OCI-LY7 (cell line): ENCODE results near the gene RGS19. TPM values are rescaled to one million over a fixed set of nuclear protein-coding genes. Genes with fewer than 3 reads are reported as not detected.

ENCODE experiments used
- BruUV-seq: library from RNA; stranded (reverse); fragments of 400-500 nt; replicated peaks from 2 replicates; lab custom pipeline; 2021; lab: Mats Ljungman, UMichigan
- CTCF ChIA-PET: fragments of 300-600 bp; sonication (Branson Sonifier 250); formaldehyde crosslinking; loops from one replicate; lab custom pipeline; 2022; ENCODE audit warnings: antibody characterized with exemption; ENCODE audit not compliant: unreplicated experiment; lab: Charles Lee
- POLR2A ChIA-PET: fragments of 300-600 bp; sonication (Branson Sonifier 250); formaldehyde crosslinking; loops from one replicate; lab custom pipeline; 2022; ENCODE audit warnings: antibody characterized with exemption; lab: Charles Lee
- DNase-seq: peaks from one replicate; pipeline ENCODE4 v3.0.0-alpha.2; 2015; ENCODE audit warnings: low spot score
- H2AFZ ChIP-seq: fragments of 200-600 bp; sonication (generic), shearing (Covaris generic); 2 replicates; pipeline ENCODE4 v1.6.1; 2014; ENCODE audit warnings: mild to moderate bottlenecking, antibody characterized with exemption, low read length, moderate library complexity
- H3K27ac ChIP-seq: fragments of 200-600 bp; sonication (generic); 2 replicates; pipeline ENCODE4 v1.5.1; 2014; ENCODE audit warnings: mixed run types, low read depth, mild to moderate bottlenecking, moderate library complexity, low read length, inconsistent platforms; ENCODE audit not compliant: poor library complexity, severe bottlenecking
- H3K36me3 ChIP-seq: fragments of 200-600 bp; sonication (generic); 2 replicates; pipeline ENCODE4 v1.6.1; 2014; ENCODE audit warnings: mild to moderate bottlenecking, antibody characterized with exemption, low read length, moderate library complexity, mixed read lengths; ENCODE audit not compliant: insufficient read depth
- H3K4me1 ChIP-seq: fragments of 200-600 bp; sonication (generic); 2 replicates; pipeline ENCODE4 v1.5.1; 2014; ENCODE audit warnings: mild to moderate bottlenecking, low read length; ENCODE audit not compliant: insufficient read depth, poor library complexity, severe bottlenecking
- H3K4me2 ChIP-seq: fragments of 200-600 bp; sonication (generic); 2 replicates; pipeline ENCODE4 v1.6.1; 2014; ENCODE audit warnings: mild to moderate bottlenecking, low read length
- H3K4me3 ChIP-seq: fragments of 200-600 bp; sonication (generic); 2 replicates; pipeline ENCODE4 v1.5.1; 2014; ENCODE audit warnings: mild to moderate bottlenecking, low read depth, low read length; ENCODE audit not compliant: poor library complexity, severe bottlenecking
- H3K79me2 ChIP-seq: fragments of 200-600 bp; sonication (generic); 2 replicates; pipeline ENCODE4 v1.6.1; 2016; ENCODE audit warnings: low read depth, mild to moderate bottlenecking, low read length, moderate library complexity, mixed read lengths; ENCODE audit not compliant: insufficient read depth
- H3K9me2 ChIP-seq: fragments of 200-600 bp; sonication (generic); 2 replicates; pipeline ENCODE4 v1.6.1; 2016; ENCODE audit warnings: mild to moderate bottlenecking, low read length, mixed read lengths; ENCODE audit not compliant: insufficient read depth
- H3K9me3 ChIP-seq: fragments of 200-600 bp; sonication (generic); 2 replicates; pipeline ENCODE4 v1.6.1; 2014; ENCODE audit warnings: mild to moderate bottlenecking, mixed run types, low read length, mixed read lengths
- H4K20me1 ChIP-seq: fragments of 200-600 bp; sonication (generic); 2 replicates; pipeline ENCODE4 v1.6.1; 2014; ENCODE audit warnings: mild to moderate bottlenecking, antibody characterized with exemption, low read length, moderate library complexity, mixed read lengths; ENCODE audit not compliant: insufficient read depth
- CTCF ChIP-seq: fragments of 200-600 bp; sonication (generic); conservative IDR thresholded peaks from 2 replicates; pipeline ENCODE4 v1.5.1; 2014; ENCODE audit warnings: mild to moderate bottlenecking, antibody characterized with exemption, low read length, moderate library complexity, mixed read lengths
- EZH2phosphoT487 ChIP-seq: fragments of 200-600 bp; sonication (generic); IDR thresholded peaks from 2 replicates; pipeline ENCODE4 v1.6.1; 2018; ENCODE audit warnings: low read depth, borderline replicate concordance, mild to moderate bottlenecking, mixed run types, antibody characterized with exemption, low read length, moderate library complexity, mixed read lengths
- intact Hi-C: fragments of 100-400 bp; cut with micrococcal nuclease; formaldehyde crosslinking; loops from one replicate; pipeline ENCODE4 v1.10.0; 2022; ENCODE audit not compliant: unreplicated experiment
- total RNA-seq, 2 experiments: library from RNA; depleted of rRNA in 1 of 2; stranded (reverse); fragments of >200 nt in 1 of 2; shearing (Covaris generic) in 1 of 2; gene quantifications; 2 replicates each; pipeline ENCODE4 v1.2.3, GENCODE V29; 2014 to 2022

Gene RGS19
- total RNA-seq, 2 experiments from 2014 or later: 69.4 to 106 TPM

GRCh38 chr20:64067005-64067632, 12.2 kb downstream of the RGS19 start:
- no peaks in the 10 kb centered on the region for H3K9me2 ChIP-seq
- no peaks in the 10 kb centered on the region for H3K79me2 ChIP-seq
- CTCF ChIA-PET: no interaction called here
- no peaks in the 10 kb centered on the region for H3K9me3 ChIP-seq
- no peak for DNase-seq
- POLR2A ChIA-PET: no interaction called here
- no peak overlapping the region for H3K4me3 ChIP-seq
- TF ChIP-seq CTCF (no peak), EZH2phosphoT487 (no peak)
- no TSS peak for BruUV-seq
- H3K4me2 ChIP-seq: no peak overlapping the region
- H3K36me3 ChIP-seq: peaks cover 4% of the 10 kb centered on the region; the same call in 1 of the 2 replicates
- H3K27ac ChIP-seq: no peak overlapping the region
- intact Hi-C loops: no loop called here
- H4K20me1 ChIP-seq: no peaks in the 10 kb centered on the region
- no peak overlapping the region for H2AFZ ChIP-seq
- peaks cover 42% of the 10 kb centered on the region for H3K4me1 ChIP-seq

- H3K4me2 ChIP-seq: peak overlapping the region; percentile 41; the same call in 1 of the 2 replicates
- H3K9me2 ChIP-seq: no peaks in the 10 kb centered on the region
- ChIA-PET CTCF (no interaction called here), POLR2A (interaction anchor here (1.3 kb wide), 1 partner anchor 11 kb away, joined by 3 read pairs; no protein-coding TSS in a partner anchor)
- H3K36me3 ChIP-seq: no peaks in the 10 kb centered on the region
- TF ChIP-seq EZH2phosphoT487 (no peak), CTCF (no peak)
- no peaks in the 10 kb centered on the region for H3K79me2 ChIP-seq
- no peaks in the 10 kb centered on the region for H4K20me1 ChIP-seq
- H3K4me1 ChIP-seq: peaks cover 36% of the 10 kb centered on the region
- H2AFZ ChIP-seq: no peak overlapping the region
- no TSS peak for BruUV-seq
- H3K9me3 ChIP-seq: no peaks in the 10 kb centered on the region
- intact Hi-C loops: no loop called here
- no peak overlapping the region for H3K4me3 ChIP-seq
- DNase-seq: peak; percentile 44
- peak overlapping the region; percentile 22 for H3K27ac ChIP-seq
Observed at GRCh38 chr20:64065974-64066343, 13.4 kb downstream of the RGS19 start.
